NK-92 (cell line): ENCODE measurements around the gene TKT.

Experiments
- DNase-seq: peaks from one replicate; lab custom pipeline; 2025; ENCODE audit not compliant: unreplicated experiment; lab: John Stamatoyannopoulos, UW

TKT gene

GRCh38 chr3:53198996-53199395, 56.8 kb downstream of the TKT start:
- DNase-seq: no peak

- DNase-seq: no peak
Observed at GRCh38 chr3:53198256-53198977, 57.4 kb downstream of the TKT start.

GRCh38 chr3:53196575-53197407, 59.0 kb downstream of the TKT start:
- DNase-seq: no peak

- no peak for DNase-seq
Observed at GRCh38 chr3:53195602-53196574, 59.9 kb downstream of the TKT start.

GRCh38 chr3:53195066-53195450, 60.8 kb downstream of the TKT start:
- DNase-seq: no peak

GRCh38 chr3:53194210-53195065, 61.4 kb downstream of the TKT start:
- no peak for DNase-seq

GRCh38 chr3:53193466-53194209, 62.2 kb downstream of the TKT start:
- no peak for DNase-seq

- no peak for DNase-seq
Observed at GRCh38 chr3:53192608-53193007, 63.2 kb downstream of the TKT start.

GRCh38 chr3:53191836-53192480, 63.9 kb downstream of the TKT start:
- DNase-seq: no peak

- no peak for DNase-seq
Observed at GRCh38 chr3:53190659-53191058, 65.2 kb downstream of the TKT start.

GRCh38 chr3:53189276-53189675, 66.5 kb downstream of the TKT start:
- DNase-seq: no peak

GRCh38 chr3:53188720-53189119, 67.1 kb downstream of the TKT start:
- no peak for DNase-seq

- no peak for DNase-seq
Observed at GRCh38 chr3:53188136-53188685, 67.6 kb downstream of the TKT start.

- no peak for DNase-seq
Observed at GRCh38 chr3:53187430-53187829, 68.4 kb downstream of the TKT start.

GRCh38 chr3:53186726-53187125, 69.1 kb downstream of the TKT start:
- DNase-seq: no peak

GRCh38 chr3:53185761-53186465, 69.9 kb downstream of the TKT start:
- no peak for DNase-seq

- no peak for DNase-seq
Observed at GRCh38 chr3:53184701-53185100, 71.1 kb downstream of the TKT start.

GRCh38 chr3:53183514-53183913, 72.3 kb downstream of the TKT start:
- DNase-seq: no peak
